Esophagus muscularis mucosa (tissue), 4 donors: Measurements from ENCODE around the gene S100A2. TPM values are rescaled to one million over a fixed set of nuclear protein-coding genes. Genes with fewer than 3 reads are reported as not detected.
A peak's percentile ranks its signal among the peaks of the same experiment; 100 is the strongest.

Source experiments
- DNase-seq: peaks from one replicate; pipeline ENCODE4 v3.0.0-alpha.2; 2017; ENCODE audit errors: extremely low spot score
- H3K27ac ChIP-seq, 4 donors: fragments of 200-600 bp; sonication (generic); replicated peaks in 1 of 4; 1 replicate in 3 of 4; 2 replicates in 1 of 4; pipeline ENCODE4 v1.5.1; 2016 to 2019; ENCODE audit warnings: mild to moderate bottlenecking in 1 of 4
- H3K27me3 ChIP-seq, 4 donors: fragments of 200-600 bp; sonication (generic); one replicate each; pipeline versions ENCODE4 v1.5.1 to v1.6.0; 2016 to 2019
- H3K36me3 ChIP-seq, 4 donors: fragments of 200-600 bp; sonication (generic); one replicate each; pipeline ENCODE4 v1.5.1; 2016 to 2019
- H3K4me1 ChIP-seq, 4 donors: fragments of 200-600 bp; sonication (generic); one replicate each; pipeline ENCODE4 v1.5.1; 2016 to 2019
- H3K4me3 ChIP-seq, 4 donors: fragments of 200-600 bp; sonication (generic); 1 replicate in 2 of 4; 2 replicates in 2 of 4; pipeline ENCODE4 v1.5.1; 2016 to 2019; ENCODE audit warnings: mild to moderate bottlenecking in 4 of 4, moderate library complexity in 1 of 4
- H3K9me3 ChIP-seq, 4 donors: fragments of 200-600 bp; sonication (generic); 1 replicate in 3 of 4; 2 replicates in 1 of 4; pipeline ENCODE4 v1.5.1; 2016 to 2019
- CTCF ChIP-seq, 3 experiments: fragments of 200-600 bp in 2 of 3; fragments of 450-650 bp in 1 of 3; sonication (generic) in 2 of 3; IDR thresholded peaks; one replicate each; pipeline ENCODE4 v1.5.1; 2017 to 2019; ENCODE audit warnings: antibody characterized with exemption in 3 of 3, mild to moderate bottlenecking in 2 of 3, moderate library complexity in 1 of 3
- EP300 ChIP-seq: sonication (generic); formaldehyde crosslinking; IDR thresholded peaks from one replicate; pipeline ENCODE4 v1.6.1; 2017; ENCODE audit warnings: antibody characterized with exemption
- POLR2A ChIP-seq: fragments of 450-650 bp; IDR thresholded peaks from one replicate; pipeline ENCODE4 v1.6.1; 2017; ENCODE audit warnings: antibody characterized with exemption, moderate library complexity, mild to moderate bottlenecking, low read depth
- POLR2AphosphoS5 ChIP-seq, 2 donors: sonication (generic); formaldehyde crosslinking; IDR thresholded peaks; one replicate each; pipeline ENCODE4 v1.6.1; 2017; ENCODE audit warnings: antibody characterized with exemption in 2 of 2
- WGBS: methylation state at CpG from one replicate; pipeline ENCODE4 v1.1.5; 2018; 5-methylcytosine and 5-hydroxymethylcytosine counted together
- intact Hi-C: fragments of 100-400 bp; cut with DNase I; formaldehyde crosslinking; loops from one replicate; pipeline ENCODE4 v1.15.1; 2023
- total RNA-seq, 4 donors: library from RNA; depleted of rRNA; stranded (reverse); fragments of >200 nt; gene quantifications; one replicate each; pipeline versions ENCODE4 v1.1.0 to v1.2.1, GENCODE V29; 2016

Gene S100A2
- total RNA-seq, 4 donors from 2014 or later, result 0.34 to 0.71 TPM; not detected in 2

DNA sequence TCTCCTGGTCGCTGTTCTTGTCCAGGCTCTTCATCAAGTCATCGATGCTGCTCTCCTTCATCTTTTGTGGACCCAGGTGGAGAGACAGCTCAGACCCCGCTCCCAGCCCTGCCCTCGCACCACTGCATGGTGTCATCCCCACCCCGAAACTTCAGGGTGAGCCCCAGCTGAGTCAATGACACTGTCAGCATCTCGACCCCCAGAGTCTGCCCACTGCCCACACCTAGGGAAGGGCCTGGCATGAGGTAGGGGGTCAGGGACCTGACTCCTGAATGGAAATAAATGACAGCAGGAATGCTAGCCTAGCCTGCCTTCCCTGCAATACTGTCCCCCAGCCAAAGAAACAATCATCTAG is 28.3 kb downstream of the S100A2 start:
- Histone ChIP-seq H3K9me3 (no peaks in the 10 kb centered on the region), H3K27ac (peak overlapping the region in 3 of 4 donors; percentile 96 to 99 (median 96)), H3K4me1 (peaks cover 32 to 54% (median 52%) of the 10 kb centered on the region in 4 donors), H3K4me3 (no peak overlapping the region), H3K36me3 (peaks cover 0 to 7% (median 3%) of the 10 kb centered on the region in 4 donors), H3K27me3 (no peaks in the 10 kb centered on the region)
- DNase-seq, result no peak
- TF ChIP-seq EP300 (no peak), POLR2A (no peak), CTCF (IDR thresholded peaks at IDR 0.05) (no peak), POLR2AphosphoS5 (IDR thresholded peaks at IDR 0.05) (no peak)
- WGBS, result 94% methylated on average over 6 of the region's 6 CpGs
- intact Hi-C loops, result no loop called here

- Histone ChIP-seq H3K4me3 (peak overlapping the region; percentile 70 to 91 (median 85)), H3K36me3 (peaks cover 0 to 7% (median 3%) of the 10 kb centered on the region in 4 donors), H3K9me3 (no peaks in the 10 kb centered on the region), H3K27me3 (no peaks in the 10 kb centered on the region), H3K27ac (peak overlapping the region; percentile 96 to 99 (median 97)), H3K4me1 (peaks cover 34 to 54% (median 52%) of the 10 kb centered on the region in 4 donors)
- no peak for TF ChIP-seq EP300
- TF ChIP-seq CTCF (IDR thresholded peaks at IDR 0.05), result no peak
- TF ChIP-seq POLR2AphosphoS5 (IDR thresholded peaks at IDR 0.05), result no peak
- intact Hi-C loops, result no loop called here
- DNase-seq, result no peak
- WGBS, result 80% methylated on average over 9 of the region's 9 CpGs
These were observed 28.8 kb downstream of the S100A2 start for GRCh38 chr1:153536671-153537375.

- Histone ChIP-seq H3K9me3 (no peaks in the 10 kb centered on the region), H3K27me3 (no peaks in the 10 kb centered on the region), H3K4me3 (peak overlapping the region; percentile 70 to 91 (median 85)), H3K36me3 (peaks cover 0 to 7% (median 3%) of the 10 kb centered on the region in 4 donors), H3K4me1 (peaks cover 34 to 56% (median 50%) of the 10 kb centered on the region in 4 donors), H3K27ac (peak overlapping the region; percentile 96 to 99 (median 97))
- peak; percentile 98 for DNase-seq
- no peak for TF ChIP-seq POLR2A
- peak; percentile 88 to 97 for TF ChIP-seq POLR2AphosphoS5 (IDR thresholded peaks at IDR 0.05)
- TF ChIP-seq CTCF (IDR thresholded peaks at IDR 0.05), result no peak
- intact Hi-C loops, result no loop called here
- WGBS, result under 1% methylated on average over 34 of the region's 38 CpGs
These were observed 29.5 kb downstream of the S100A2 start for GRCh38 chr1:153536012-153536670.

- TF ChIP-seq EP300 (no peak), POLR2AphosphoS5 (IDR thresholded peaks at IDR 0.05) (peak; percentile 72 to 95), CTCF (IDR thresholded peaks at IDR 0.05) (peak in 2 of 3 experiments; percentile 14 to 26), POLR2A (peak; percentile 52)
- DNase-seq, result no peak
- Histone ChIP-seq H3K36me3 (peaks cover 0 to 7% (median 3%) of the 10 kb centered on the region in 4 donors), H3K27ac (peak within 1 kb of the TSS; percentile 96 to 99 (median 97)), H3K4me3 (peak within 1 kb of the TSS; percentile 70 to 91 (median 85)), H3K9me3 (no peaks in the 10 kb centered on the region), H3K4me1 (peaks cover 34 to 53% (median 47%) of the 10 kb centered on the region in 4 donors), H3K27me3 (no peaks in the 10 kb centered on the region)
- 8% methylated on average over 14 of the region's 18 CpGs for WGBS
- intact Hi-C loops, result no loop called here
These were observed 30.2 kb downstream of the S100A2 start, which contains the start of gene S100A6 for GRCh38 chr1:153535242-153536011. S100A6 (minus strand) TSS chr1:153535991; CDS start chr1:153535339, 652 bp downstream.
